K562 (cell line): ENCODE results near the gene PHF12. TPM values are rescaled to one million over a fixed set of nuclear protein-coding genes. Genes with fewer than 3 reads are reported as not detected.

ENCODE experiments used
- BRD9 ChIP-seq: fragments of 450-650 bp; IDR thresholded peaks from 2 replicates; pipeline ENCODE4 v1.6.1; 2018; ENCODE audit warnings: low read depth; ENCODE audit not compliant: partially characterized antibody
- CHAMP1 ChIP-seq: fragments of 450-650 bp; IDR thresholded peaks from 2 replicates; pipeline ENCODE4 v1.6.1; 2016; ENCODE audit warnings: mild to moderate bottlenecking
- CXXC5 ChIP-seq: fragments of 250-450 bp; sonication (Bioruptor Pico); IDR thresholded peaks from 2 replicates; pipeline ENCODE4 v1.8.0; 2022; ENCODE audit warnings: inconsistent platforms, mild to moderate bottlenecking, moderate library complexity
- DMBX1 ChIP-seq: fragments of 250-450 bp; sonication (Bioruptor Pico); IDR thresholded peaks from 2 replicates; pipeline ENCODE4 v1.8.0; 2022; ENCODE audit warnings: inconsistent platforms, mild to moderate bottlenecking, moderate library complexity, borderline replicate concordance
- E2F8 ChIP-seq: fragments of 450-650 bp; IDR thresholded peaks from 2 replicates; pipeline ENCODE4 v1.7.1; 2018; ENCODE audit warnings: mild to moderate bottlenecking, low read depth; ENCODE audit not compliant: partially characterized antibody
- FOXP4 ChIP-seq: sonication (generic); formaldehyde crosslinking; IDR thresholded peaks from 2 replicates; pipeline ENCODE4 v1.8.0; 2022; ENCODE audit warnings: mild to moderate bottlenecking, missing genetic modification reagents, borderline replicate concordance
- HNRNPK ChIP-seq: fragments of 200-400 bp; formaldehyde crosslinking; IDR thresholded peaks from one replicate; pipeline ENCODE4 v1.6.1; 2018; ENCODE audit warnings: mild to moderate bottlenecking, low read depth, low read length; ENCODE audit not compliant: poor library complexity, severe bottlenecking
- KHSRP ChIP-seq: fragments of 450-650 bp; IDR thresholded peaks from 2 replicates; pipeline ENCODE4 v1.6.1; 2017
- KLF6 ChIP-seq: fragments of 250-450 bp; sonication (Bioruptor Pico); IDR thresholded peaks from 2 replicates; pipeline ENCODE4 v1.4.0; 2020; ENCODE audit warnings: mild to moderate bottlenecking, moderate library complexity, borderline replicate concordance
- MEF2A ChIP-seq: IDR thresholded peaks from 2 replicates; pipeline ENCODE4 v1.6.1; 2011; ENCODE audit warnings: low read depth, mild to moderate bottlenecking, low read length, moderate library complexity; ENCODE audit not compliant: control insufficient read depth
- NFYB ChIP-seq: IDR thresholded peaks from 2 replicates; pipeline ENCODE4 v1.6.1; 2011; ENCODE audit warnings: mild to moderate bottlenecking, moderate library complexity; ENCODE audit not compliant: insufficient read length; ENCODE audit errors: extremely low read depth
- PML ChIP-seq: IDR thresholded peaks from 2 replicates; pipeline ENCODE4 v1.6.1; 2012; ENCODE audit warnings: low read length, inconsistent platforms
- RBFOX2 ChIP-seq: fragments of 200-400 bp; formaldehyde crosslinking; IDR thresholded peaks from 2 replicates; pipeline ENCODE4 v1.6.1; 2017; ENCODE audit warnings: low read depth, mild to moderate bottlenecking, low read length, moderate library complexity
- SNRNP70 ChIP-seq: fragments of 200-400 bp; formaldehyde crosslinking; optimal IDR thresholded peaks from 2 replicates; pipeline ENCODE3; 2017; ENCODE audit warnings: low read depth, low read length
- ZBTB49 ChIP-seq: sonication (generic); formaldehyde crosslinking; IDR thresholded peaks from 2 replicates; pipeline ENCODE4 v1.8.0; 2022; ENCODE audit warnings: missing genetic modification reagents, mild to moderate bottlenecking, borderline replicate concordance
- ZNF12 ChIP-seq: sonication (generic); formaldehyde crosslinking; IDR thresholded peaks from 2 replicates; pipeline ENCODE4 v1.4.0; 2020; ENCODE audit warnings: mild to moderate bottlenecking, missing genetic modification reagents
- ZNF197 ChIP-seq: fragments of 200-800 bp; sonication (Bioruptor generic); IDR thresholded peaks from 2 replicates; pipeline ENCODE4 v1.6.1; 2016; ENCODE audit warnings: low read depth, missing genetic modification characterization, missing compliant biosample characterization
- polyA plus RNA-seq, 8 experiments: library from polyadenylated mRNA; depleted of rRNA in 4 of 8; stranded (reverse) in 5 of 8; unstranded in 3 of 8; fragments of >200 nt; fragmentation: Nextera tagmentation in 2 of 8; fragmentation: Illumina TruSeq in 1 of 8; extraction: Ambion mirVana in 2 of 8; extraction: Trizol in 1 of 8; gene quantifications; 2 replicates each; pipeline versions ENCODE4 v1.2.1 to v1.2.3, GENCODE V29; 2011 to 2014; ENCODE audit warnings: inconsistent platforms in 1 of 8, missing spikeins in 1 of 8
- total RNA-seq, 7 experiments: library from RNA; depleted of rRNA in 6 of 7; stranded (reverse); fragments of >200 nt in 6 of 7; fragmentation: Illumina TruSeq in 2 of 7; extraction: Trizol in 2 of 7; gene quantifications; 2 replicates each; pipeline versions ENCODE4 v1.2.1 to v1.2.3, GENCODE V29; 2011 to 2021; ENCODE audit warnings: low replicate concordance in 1 of 7

Gene PHF12
- total and polyA plus RNA-seq, 9 of the 15 experiments (the other 6 are each of a cell fraction or from before 2014, with no cell fraction given): 0.82 to 31.3 (median 13.5) TPM

GRCh38 chr17:28864991-28865849 is 86.1 kb downstream of the PHF12 start (continued):
- TF ChIP-seq E2F8 (peak; percentile 64), KLF6 (peak; percentile 72; the same call in 1 of the 2 replicates), MEF2A (peak; percentile 66; the same call in 1 of the 2 replicates), FOXP4 (no peak), HNRNPK (no peak), PML (peak; percentile 99), DMBX1 (CRISPR knock-in tag) (peak; percentile 98), KHSRP (peak; percentile 93), NFYB (no peak), ZNF197 (CRISPR knock-in tag) (peak; percentile 95), BRD9 (peak; percentile 52), ZNF12 (CRISPR knock-in tag) (no peak), ZBTB49 (CRISPR knock-in tag) (no peak), CHAMP1 (peak; percentile 99), RBFOX2 (peak; percentile 63), CXXC5 (CRISPR knock-in tag) (peak; percentile 97), SNRNP70 (no peak)
